RWPE1 (cell line): ENCODE measurements around the gene RER1.

Source experiments
- CTCF ChIA-PET: fragments of 350-600 bp; sonication (Branson Sonifier 250); formaldehyde crosslinking; extraction: SDS; loops from one replicate; lab custom pipeline; 2021; lab: Yijun Ruan, JAX
- POLR2A ChIA-PET: fragments of 400-600 bp; formaldehyde crosslinking; extraction: SDS; loops from one replicate; lab custom pipeline; 2020; ENCODE audit warnings: antibody characterized with exemption; ENCODE audit not compliant: low non-redundant PET; lab: Yijun Ruan, JAX
- DNase-seq: peaks from one replicate; pipeline ENCODE4 v3.0.0; 2012; ENCODE audit warnings: low spot score
- H3K27ac ChIP-seq: fragments of 450-650 bp; 2 replicates; pipeline ENCODE4 v1.5.1; 2017
- CTCF ChIP-seq: fragments of 450-650 bp; conservative IDR thresholded peaks from 2 replicates; pipeline ENCODE4 v1.5.1; 2017; ENCODE audit warnings: low read depth, mild to moderate bottlenecking

The RER1 gene

GRCh38 chr1:2376261-2376741, 15.3 kb upstream of the RER1 start:
- ChIA-PET POLR2A (no interaction called here), CTCF (interaction anchor here (1.3 kb wide), 1 partner anchor 181 kb away, joined by 4 read pairs; the partner anchor contains the start of gene FAAP20)

GRCh38 chr1:2376931-2377672, 14.5 kb upstream of the RER1 start:
- ChIA-PET CTCF (interaction anchor here (0.6 kb wide), 1 partner anchor 238 kb away, joined by 4 read pairs; no protein-coding TSS in a partner anchor), POLR2A (no interaction called here)
- no peak overlapping the region for H3K27ac ChIP-seq
- no peak for TF ChIP-seq CTCF
- DNase-seq: no peak

More at GRCh38 chr1:2376261-2376741, 15.3 kb upstream of the RER1 start:
- TF ChIP-seq CTCF: no peak
- no peak overlapping the region for H3K27ac ChIP-seq
- DNase-seq: no peak

GRCh38 chr1:2377751-2378440, 13.7 kb upstream of the RER1 start:
- TF ChIP-seq CTCF: no peak
- CTCF ChIA-PET: no interaction called here
- no peak for DNase-seq
- no peak overlapping the region for H3K27ac ChIP-seq
- POLR2A ChIA-PET: no interaction called here

- no peak for DNase-seq
- ChIA-PET CTCF (interaction anchor here (0.6 kb wide), 1 partner anchor 183 kb away, joined by 3 read pairs; no protein-coding TSS in a partner anchor), POLR2A (no interaction called here)
- TF ChIP-seq CTCF: no peak
- no peak overlapping the region for H3K27ac ChIP-seq
Measured at GRCh38 chr1:2378441-2378851, 13.2 kb upstream of the RER1 start.

- ChIA-PET CTCF (interaction anchor here (0.6 kb wide), 1 partner anchor 183 kb away, joined by 3 read pairs; no protein-coding TSS in a partner anchor), POLR2A (no interaction called here)
- no peak for DNase-seq
- H3K27ac ChIP-seq: peak overlapping the region; percentile 1; the same call in 1 of the 2 replicates
- TF ChIP-seq CTCF: no peak
Measured at GRCh38 chr1:2378956-2379732, 12.5 kb upstream of the RER1 start.
